NB4 (cell line): ENCODE results near the gene MELK.
"Not testable (repeated sequence)": the region's sequence is repeated elsewhere in the genome, so short reads cannot be mapped to it uniquely, and the experiment has no call there.

Experiments
- DNase-seq: peaks from one replicate; pipeline ENCODE4 v3.0.0; 2010; ENCODE audit warnings: low read depth
- H3K4me3 ChIP-seq: one replicate; pipeline ENCODE4 v1.5.1; 2011; ENCODE audit warnings: mild to moderate bottlenecking, low read depth, low read length, moderate library complexity
- CTCF ChIP-seq: IDR thresholded peaks from one replicate; pipeline ENCODE4 v1.5.1; 2012; ENCODE audit warnings: low read depth, low read length
- MAX ChIP-seq: IDR thresholded peaks from 2 replicates; pipeline ENCODE4 v1.6.1; 2011; ENCODE audit warnings: low read depth, low read length
- MYC ChIP-seq: IDR thresholded peaks from 2 replicates; pipeline ENCODE4 v1.6.1; 2011; ENCODE audit warnings: low read depth, low read length
- POLR2A ChIP-seq: IDR thresholded peaks from 2 replicates; pipeline ENCODE4 v1.6.1; 2011; ENCODE audit warnings: mild to moderate bottlenecking; ENCODE audit not compliant: insufficient read length; ENCODE audit errors: extremely low read depth

Gene MELK

GRCh38 chr9:36542355-36542754 is 30.3 kb upstream of the MELK start:
- no peak for DNase-seq
- no peak overlapping the region for H3K4me3 ChIP-seq
- TF ChIP-seq MYC (no peak), CTCF (no peak), MAX (no peak), POLR2A (no peak)

GRCh38 chr9:36543916-36544315 is 28.8 kb upstream of the MELK start:
- no peak for DNase-seq
- H3K4me3 ChIP-seq, result no peak overlapping the region
- no peak for TF ChIP-seq CTCF
- TF ChIP-seq MYC, result no peak
- TF ChIP-seq POLR2A, result no peak
- no peak for TF ChIP-seq MAX

DNA sequence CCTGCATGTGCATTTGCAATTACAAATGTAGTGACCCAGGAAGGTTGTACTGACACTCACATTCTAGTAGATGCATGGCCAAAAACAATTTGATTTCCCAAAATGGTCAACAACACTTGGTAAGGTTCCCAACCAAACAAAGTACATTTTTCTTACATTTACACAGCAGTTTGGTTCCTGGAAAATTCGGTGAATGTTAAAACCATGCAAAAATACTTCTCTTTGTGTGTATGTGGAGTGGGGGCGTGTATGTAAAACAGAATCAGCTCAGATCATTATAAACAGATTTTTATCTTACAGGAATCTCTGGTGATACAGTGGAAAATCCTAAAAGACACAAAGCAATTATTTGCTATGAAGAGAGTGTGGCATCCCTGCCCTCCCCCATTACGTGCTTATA is 25.1 kb upstream of the MELK start:
- no peak for DNase-seq
- H3K4me3 ChIP-seq, result no peak overlapping the region
- TF ChIP-seq MYC, result no peak
- no peak for TF ChIP-seq CTCF
- TF ChIP-seq POLR2A, result no peak
- no peak for TF ChIP-seq MAX

- TF ChIP-seq MAX (no peak), MYC (no peak), POLR2A (no peak), CTCF (no peak)
- DNase-seq, result no peak
- H3K4me3 ChIP-seq, result no peak overlapping the region
Observed at GRCh38 chr9:36548454-36548853, 24.2 kb upstream of the MELK start.

DNA sequence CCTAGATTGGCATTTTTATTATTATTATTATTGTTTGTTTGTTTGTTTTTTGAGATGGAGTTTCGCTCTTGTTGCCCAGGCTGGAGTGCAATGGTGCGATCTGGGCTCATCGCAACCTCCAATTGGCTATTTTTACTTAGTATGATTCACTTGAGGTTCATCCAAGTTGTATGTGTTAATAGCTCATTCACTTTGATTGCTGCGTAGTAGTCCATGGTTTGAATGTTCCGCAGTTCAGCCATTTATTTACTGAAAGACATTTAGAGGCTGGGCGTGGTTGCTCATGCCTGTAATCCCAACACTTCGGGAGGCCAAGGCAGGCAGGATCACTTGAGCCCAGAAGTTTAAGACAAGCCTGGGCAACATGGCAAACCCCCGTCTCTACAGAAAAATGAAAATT is 22.6 kb upstream of the MELK start:
- DNase-seq, result no peak
- no peak overlapping the region for H3K4me3 ChIP-seq
- TF ChIP-seq POLR2A, result no peak

DNA sequence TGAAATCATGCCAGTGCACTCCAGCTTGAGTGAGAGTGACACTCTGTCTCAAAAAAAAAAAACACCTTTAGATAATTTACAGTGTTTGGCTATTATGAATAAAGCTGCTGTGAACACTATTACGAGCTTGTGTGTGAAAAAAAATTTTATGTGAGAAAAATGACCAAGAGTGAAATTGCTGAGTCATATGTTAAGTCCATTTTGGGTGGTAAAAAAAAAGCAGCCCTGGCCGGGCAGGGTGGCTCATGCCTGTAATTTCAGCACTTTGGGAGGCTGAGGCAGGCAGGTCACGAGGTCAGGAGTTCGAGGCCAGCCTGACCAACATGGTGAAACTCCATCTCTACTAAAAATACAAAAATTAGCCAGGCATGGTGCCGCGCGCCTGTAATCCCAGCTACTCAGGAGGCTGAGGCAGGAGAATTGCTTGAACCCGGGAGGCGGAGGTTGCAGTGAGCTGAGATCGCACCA is 22.0 kb upstream of the MELK start:
- H3K4me3 ChIP-seq, DNase-seq: not testable (repeated sequence)

DNA sequence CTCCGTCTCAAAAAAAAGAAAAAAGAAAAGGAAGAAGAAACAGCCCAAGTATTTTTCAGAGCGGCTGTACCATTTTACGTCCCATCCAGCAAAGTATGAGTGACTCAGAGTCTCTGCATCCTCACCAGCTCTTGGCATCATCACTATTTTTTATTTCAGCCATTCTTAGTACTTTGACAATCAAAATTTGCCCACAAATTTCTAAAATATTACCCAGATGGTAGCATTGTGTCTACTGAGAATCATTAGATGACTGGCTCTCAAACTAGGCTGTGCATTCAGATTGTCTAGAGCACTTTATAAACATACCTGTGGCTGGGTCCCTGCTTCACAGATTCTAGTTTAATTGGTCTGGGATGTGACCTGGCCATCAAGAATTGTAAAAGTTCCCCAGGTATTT is 21.6 kb upstream of the MELK start:
- DNase-seq, result no peak
- H3K4me3 ChIP-seq, result no peak overlapping the region
- no peak for TF ChIP-seq POLR2A
- no peak for TF ChIP-seq CTCF
- TF ChIP-seq MYC, result no peak
- TF ChIP-seq MAX, result no peak
